Measurements from ENCODE around the gene PRDM10. TPM values are rescaled to one million over a fixed set of nuclear protein-coding genes. Genes with fewer than 3 reads are reported as not detected.

Gene PRDM10
- total and polyA plus RNA-seq, 7 experiments from 2014 or later, result 2.5 to 16.3 (median 13.4) TPM

- peak; percentile 54 for ATAC-seq
- Mint-ChIP-seq H3K36me3 (peaks cover 7 to 61% (median 21%) of the 10 kb centered on the region in 5 donors), H3K27me3 (no peaks in the 10 kb centered on the region), H3K4me3 (no peak overlapping the region), H3K27ac (no peak overlapping the region), H3K9me3 (no peaks in the 10 kb centered on the region), H3K4me1 (no peaks in the 10 kb centered on the region)
- ChIA-PET CTCF (no interaction called here), POLR2A (interaction anchor here (1.6 kb wide), 1 partner anchor 145 kb away, joined by 5 read pairs; no protein-coding TSS in a partner anchor)
- no peaks in the 10 kb centered on the region for H3K9me3 ChIP-seq (ENCODE audit: control insufficient read depth in 2 of 3, low read length in 3 of 3)
- H3K4me3 ChIP-seq (ENCODE audit: low read length), result no peak overlapping the region
- H3K36me3 ChIP-seq (ENCODE audit: control insufficient read depth in 2 of 3, insufficient read depth in 3 of 3, low read length in 3 of 3), result peaks cover 0 to 12% (median 0%) of the 10 kb centered on the region in 3 experiments
- no peaks in the 10 kb centered on the region for H3K4me1 ChIP-seq (ENCODE audit: control insufficient read depth in 2 of 2, insufficient read depth in 2 of 2, low read length in 2 of 2)
- DNase-seq, result no peak
- H3K27me3 ChIP-seq (ENCODE audit: control insufficient read depth in 2 of 2, insufficient read depth in 2 of 2, low read length in 2 of 2), result no peaks in the 10 kb centered on the region
- H3K27ac ChIP-seq (ENCODE audit: low read depth, low read length), result no peak overlapping the region
- intact Hi-C loops (cut with micrococcal nuclease), result no loop called here
These were observed 72.3 kb downstream of the PRDM10 start for GRCh38 chr11:129930296-129930695.

GRCh38 chr11:129929721-129930120 lies 72.9 kb downstream of the PRDM10 start:
- Mint-ChIP-seq H3K4me3 (no peak overlapping the region), H3K4me1 (peaks cover 0 to under 1% (median 0%) of the 10 kb centered on the region in 7 donors), H3K27me3 (no peaks in the 10 kb centered on the region), H3K36me3 (peaks cover 7 to 61% (median 17%) of the 10 kb centered on the region in 5 donors), H3K9me3 (no peaks in the 10 kb centered on the region), H3K27ac (no peak overlapping the region)
- Histone ChIP-seq H3K4me1 (ENCODE audit: control insufficient read depth in 2 of 2, insufficient read depth in 2 of 2, low read length in 2 of 2) (no peaks in the 10 kb centered on the region), H3K9me3 (ENCODE audit: control insufficient read depth in 2 of 3, low read length in 3 of 3) (no peaks in the 10 kb centered on the region), H3K27me3 (ENCODE audit: control insufficient read depth in 2 of 2, insufficient read depth in 2 of 2, low read length in 2 of 2) (no peaks in the 10 kb centered on the region), H3K36me3 (ENCODE audit: control insufficient read depth in 2 of 3, insufficient read depth in 3 of 3, low read length in 3 of 3) (peaks cover 0 to 7% (median 0%) of the 10 kb centered on the region in 3 experiments), H3K4me3 (ENCODE audit: low read length) (no peak overlapping the region), H3K27ac (ENCODE audit: low read depth, low read length) (no peak overlapping the region)
- POLR2A ChIA-PET, result interaction anchor here (1.6 kb wide), 1 partner anchor 144 kb away, joined by 5 read pairs; no protein-coding TSS in a partner anchor
- CTCF ChIA-PET, result interaction anchor here (0.7 kb wide), 1 partner anchor 10 kb away, joined by 3 read pairs; no protein-coding TSS in a partner anchor
- DNase-seq, result no peak
- intact Hi-C loops (cut with micrococcal nuclease), result loop anchor here in 1 of 2 donors (10.0 kb wide), 1 partner anchor 505 kb away; no protein-coding TSS in a partner anchor
- ATAC-seq, result no peak

- Mint-ChIP-seq H3K4me1 (peaks cover 0 to 6% (median 0%) of the 10 kb centered on the region in 7 donors), H3K36me3 (peaks cover 5 to 58% (median 17%) of the 10 kb centered on the region in 5 donors), H3K27ac (no peak overlapping the region), H3K4me3 (no peak overlapping the region), H3K9me3 (no peaks in the 10 kb centered on the region), H3K27me3 (no peaks in the 10 kb centered on the region)
- H3K4me3 ChIP-seq (ENCODE audit: low read length), result no peak overlapping the region
- H3K27me3 ChIP-seq (ENCODE audit: control insufficient read depth in 2 of 2, insufficient read depth in 2 of 2, low read length in 2 of 2), result no peaks in the 10 kb centered on the region
- intact Hi-C loops (cut with micrococcal nuclease), result loop anchor here in 1 of 2 donors (10.0 kb wide), 1 partner anchor 506 kb away; no protein-coding TSS in a partner anchor
- no peaks in the 10 kb centered on the region for H3K4me1 ChIP-seq (ENCODE audit: control insufficient read depth in 2 of 2, insufficient read depth in 2 of 2, low read length in 2 of 2)
- H3K9me3 ChIP-seq (ENCODE audit: control insufficient read depth in 2 of 3, low read length in 3 of 3), result no peaks in the 10 kb centered on the region
- no peak for DNase-seq
- POLR2A ChIA-PET, result interaction anchor here (1.6 kb wide), 1 partner anchor 144 kb away, joined by 5 read pairs; no protein-coding TSS in a partner anchor
- ATAC-seq, result no peak
- no peak overlapping the region for H3K27ac ChIP-seq (ENCODE audit: low read depth, low read length)
- CTCF ChIA-PET, result interaction anchor here (0.7 kb wide), 1 partner anchor 10 kb away, joined by 3 read pairs; no protein-coding TSS in a partner anchor
- peaks cover 0 to 6% (median 0%) of the 10 kb centered on the region in 3 experiments for H3K36me3 ChIP-seq (ENCODE audit: control insufficient read depth in 2 of 3, insufficient read depth in 3 of 3, low read length in 3 of 3)
These were observed 73.5 kb downstream of the PRDM10 start for GRCh38 chr11:129928923-129929692.

- Histone ChIP-seq H3K4me1 (ENCODE audit: control insufficient read depth in 2 of 2, insufficient read depth in 2 of 2, low read length in 2 of 2) (peaks cover 0 to 4% of the 10 kb centered on the region in 2 donors), H3K36me3 (ENCODE audit: control insufficient read depth in 2 of 3, insufficient read depth in 3 of 3, low read length in 3 of 3) (no peaks in the 10 kb centered on the region), H3K4me3 (ENCODE audit: low read length) (no peak overlapping the region), H3K27me3 (ENCODE audit: control insufficient read depth in 2 of 2, insufficient read depth in 2 of 2, low read length in 2 of 2) (no peaks in the 10 kb centered on the region), H3K9me3 (ENCODE audit: control insufficient read depth in 2 of 3, low read length in 3 of 3) (no peaks in the 10 kb centered on the region), H3K27ac (ENCODE audit: low read depth, low read length) (no peak overlapping the region)
- ChIA-PET CTCF (interaction anchor here (0.7 to 1.9 kb wide), 6 partner anchors 13 to 215 kb away, joined by 3 to 27 read pairs (median 5); no protein-coding TSS in a partner anchor), POLR2A (interaction anchor here (1.0 to 1.7 kb wide), 2 partner anchors 27 to 108 kb away, joined by 3 to 4 read pairs; partner anchors contain the start of gene NFRKB)
- peaks cover under 1 to 32% (median 3%) of the 10 kb centered on the region in 5 donors for H3K36me3 Mint-ChIP-seq
- H3K27me3 Mint-ChIP-seq, result no peaks in the 10 kb centered on the region
- H3K4me3 Mint-ChIP-seq, result peak overlapping the region in 1 of 10 donors; percentile 35
- peaks cover 6 to 22% (median 18%) of the 10 kb centered on the region in 7 donors for H3K4me1 Mint-ChIP-seq
- DNase-seq (peak in 1 of 9 donors; percentile 0), ATAC-seq (no peak)
- peak overlapping the region in 7 of 9 donors; percentile 13 to 58 (median 28) for H3K27ac Mint-ChIP-seq
- intact Hi-C loops (cut with micrococcal nuclease), result loop anchor here (1.0 to 10.0 kb wide), 10 partner anchors 28 to 560 kb away; partner anchors contain the start of genes APLP2 (in 2 of the 2), NFRKB (in 2 of the 2) and PRDM10 (in 2 of the 2)
- no peaks in the 10 kb centered on the region for H3K9me3 Mint-ChIP-seq
These were observed 80.0 kb downstream of the PRDM10 start for GRCh38 chr11:129922674-129923073.

GRCh38 chr11:129918361-129918760 lies 84.3 kb downstream of the PRDM10 start:
- CTCF ChIA-PET, result no interaction called here
- Mint-ChIP-seq H3K4me1 (peaks cover 3 to 20% (median 10%) of the 10 kb centered on the region in 7 donors), H3K9me3 (no peaks in the 10 kb centered on the region), H3K36me3 (peaks cover 4 to 40% (median 11%) of the 10 kb centered on the region in 5 donors), H3K27me3 (no peaks in the 10 kb centered on the region), H3K4me3 (no peak overlapping the region), H3K27ac (no peak overlapping the region)
- POLR2A ChIA-PET, result no interaction called here
- peaks cover 0 to 19% (median 0%) of the 10 kb centered on the region in 3 experiments for H3K36me3 ChIP-seq (ENCODE audit: control insufficient read depth in 2 of 3, insufficient read depth in 3 of 3, low read length in 3 of 3)
- no peak overlapping the region for H3K27ac ChIP-seq (ENCODE audit: low read depth, low read length)
- no peaks in the 10 kb centered on the region for H3K9me3 ChIP-seq (ENCODE audit: control insufficient read depth in 2 of 3, low read length in 3 of 3)
- DNase-seq, result no peak
- no peaks in the 10 kb centered on the region for H3K27me3 ChIP-seq (ENCODE audit: control insufficient read depth in 2 of 2, insufficient read depth in 2 of 2, low read length in 2 of 2)
- H3K4me1 ChIP-seq (ENCODE audit: control insufficient read depth in 2 of 2, insufficient read depth in 2 of 2, low read length in 2 of 2), result peaks cover 0 to under 1% of the 10 kb centered on the region in 2 donors
- intact Hi-C loops (cut with micrococcal nuclease), result no loop called here
- no peak for ATAC-seq
- H3K4me3 ChIP-seq (ENCODE audit: low read length), result no peak overlapping the region

GRCh38 chr11:129917231-129917630 lies 85.4 kb downstream of the PRDM10 start:
- H3K4me1 ChIP-seq (ENCODE audit: control insufficient read depth in 2 of 2, insufficient read depth in 2 of 2, low read length in 2 of 2), result no peaks in the 10 kb centered on the region
- H3K27me3 ChIP-seq (ENCODE audit: control insufficient read depth in 2 of 2, insufficient read depth in 2 of 2, low read length in 2 of 2), result no peaks in the 10 kb centered on the region
- Mint-ChIP-seq H3K27me3 (no peaks in the 10 kb centered on the region), H3K4me1 (peaks cover 0 to 12% (median 5%) of the 10 kb centered on the region in 7 donors), H3K9me3 (no peaks in the 10 kb centered on the region), H3K4me3 (no peak overlapping the region), H3K27ac (no peak overlapping the region), H3K36me3 (peaks cover 4 to 42% (median 12%) of the 10 kb centered on the region in 5 donors)
- DNase-seq (no peak), ATAC-seq (no peak)
- no peaks in the 10 kb centered on the region for H3K9me3 ChIP-seq (ENCODE audit: control insufficient read depth in 2 of 3, low read length in 3 of 3)
- intact Hi-C loops (cut with micrococcal nuclease), result no loop called here
- ChIA-PET CTCF (interaction anchor here (1.6 kb wide), 1 partner anchor 35 kb away, joined by 3 read pairs; no protein-coding TSS in a partner anchor), POLR2A (no interaction called here)
- H3K27ac ChIP-seq (ENCODE audit: low read depth, low read length), result no peak overlapping the region
- H3K4me3 ChIP-seq (ENCODE audit: low read length), result no peak overlapping the region
- peaks cover 0 to 19% (median 0%) of the 10 kb centered on the region in 3 experiments for H3K36me3 ChIP-seq (ENCODE audit: control insufficient read depth in 2 of 3, insufficient read depth in 3 of 3, low read length in 3 of 3)

Measured in naive thymus-derived CD4-positive, alpha-beta T cell (primary cell).